Measurements from ENCODE around the gene DCDC2B.

Gene DCDC2B

GRCh38 chr1:32197074-32197473, 11.8 kb upstream of the DCDC2B start:
- no peak for DNase-seq

- no peak for DNase-seq
Observed at GRCh38 chr1:32197837-32198236, 11.1 kb upstream of the DCDC2B start.

- DNase-seq: no peak
Observed at GRCh38 chr1:32198237-32199042, 10.4 kb upstream of the DCDC2B start.

GRCh38 chr1:32199043-32199716, 9.7 kb upstream of the DCDC2B start:
- no peak for DNase-seq

- DNase-seq: no peak
Observed at GRCh38 chr1:32199717-32200072, 9.2 kb upstream of the DCDC2B start.

- peak; percentile 72 for DNase-seq
Observed at GRCh38 chr1:32200226-32201010, 8.5 kb upstream of the DCDC2B start, which contains the start of gene CCDC28B. CCDC28B (plus strand) TSS chr1:32200595; CDS start chr1:32201936, 1,341 bp downstream.

- peak; percentile 49 for DNase-seq
Observed at GRCh38 chr1:32201011-32201855, 7.7 kb upstream of the DCDC2B start.

GRCh38 chr1:32204943-32205361, 3.9 kb upstream of the DCDC2B start:
- no peak for DNase-seq

GRCh38 chr1:32205401-32206370, 3.2 kb upstream of the DCDC2B start, which contains the start of gene IQCC:
IQCC (plus strand) TSS chr1:32205671; CDS start chr1:32205682, 11 bp downstream.
- peak; percentile 75 for DNase-seq

- DNase-seq: no peak
Observed at GRCh38 chr1:32208469-32208868, 420 bp upstream of the DCDC2B start.

- DNase-seq: peak; percentile 61
Observed at GRCh38 chr1:32215629-32216480, 7.0 kb downstream of the DCDC2B start.

- no peak for DNase-seq
Observed at GRCh38 chr1:32216566-32216965, 7.7 kb downstream of the DCDC2B start.

GRCh38 chr1:32219022-32219421, 10.1 kb downstream of the DCDC2B start:
- DNase-seq: peak; percentile 32

- DNase-seq: no peak
Observed at GRCh38 chr1:32220746-32221580, 12.1 kb downstream of the DCDC2B start.

- DNase-seq: no peak
Observed at GRCh38 chr1:32221581-32221979, 12.7 kb downstream of the DCDC2B start.

- peak; percentile 90 for DNase-seq
Observed at GRCh38 chr1:32221980-32222755, 13.3 kb downstream of the DCDC2B start, which contains the start of the genes EIF3I and TMEM234. EIF3I (plus strand) TSS chr1:32222407; CDS start chr1:32222442, 35 bp downstream. TMEM234 (minus strand) TSS chr1:32222353; CDS start chr1:32222322, 31 bp downstream.

- DNase-seq: no peak
Observed at GRCh38 chr1:32223683-32224082, 14.8 kb downstream of the DCDC2B start.

GRCh38 chr1:32224285-32224684, 15.4 kb downstream of the DCDC2B start:
- no peak for DNase-seq
